ENCODE measurements around the gene SNRNP35.

- no peak for TF ChIP-seq CTCF (IDR thresholded peaks at IDR 0.05)
- TF ChIP-seq POLR2A (IDR thresholded peaks at IDR 0.05), result no peak
Measured at GRCh38 chr12:123498126-123498825, 40.3 kb downstream of the SNRNP35 start.

All from body of pancreas (tissue), 4 donors.